K562 (cell line): ENCODE data around the gene PBX1. TPM values are rescaled to one million over a fixed set of nuclear protein-coding genes. Genes with fewer than 3 reads are reported as not detected.

Source experiments
- ATAC-seq: fragments of 200-7000 bp; cut with Tn5 transposase; 3 replicates; pipeline ENCODE4 v1.9.1; 2020; ENCODE audit warnings: moderate library complexity
- BruUV-seq: library from RNA; stranded (reverse); fragments of 400-500 nt; replicated peaks from 2 replicates; lab custom pipeline; 2021; lab: Mats Ljungman, UMichigan
- CTCF ChIA-PET: fragments of 300-600 bp; formaldehyde crosslinking; extraction: SDS; loops from one replicate; lab custom pipeline; 2021; ENCODE audit warnings: low intra/inter-chr PET ratio; lab: Yijun Ruan, JAX
- POLR2A ChIA-PET: fragments of 300-600, 350-650 bp; sonication (Branson Sonifier 250); formaldehyde crosslinking; extraction: SDS; loops from one replicate; lab custom pipeline; 2021; ENCODE audit warnings: antibody characterized with exemption, inconsistent platforms; lab: Yijun Ruan, JAX
- DNase-seq, 4 experiments: peaks; one replicate each; pipeline versions ENCODE4 v3.0.0 to v3.0.0-alpha.2; 2011 to 2018; ENCODE audit warnings: low spot score in 3 of 4, mixed read lengths in 3 of 4; ENCODE audit errors: extremely low read depth in 1 of 4
- FAIRE-seq: peaks from 2 replicates; lab custom pipeline; 2011; peaks lifted over from hg19 to GRCh38; lab: Jason Lieb, UNC
- H2AFZ ChIP-seq: 2 replicates; pipeline ENCODE4 v1.6.0; 2011; ENCODE audit warnings: low read depth, low read length, control low read depth, inconsistent platforms
- H3K27ac ChIP-seq: fragments of 200-600 bp; 3 replicates; pipeline ENCODE4 v1.8.0; 2011; ENCODE audit warnings: low read depth, mild to moderate bottlenecking, control low read depth, inconsistent platforms, low read length, moderate library complexity, mixed read lengths; ENCODE audit errors: extremely low read depth
- H3K27me3 ChIP-seq, 2 experiments: fragments of 300-600 bp in 1 of 2; 2 replicates in 1 of 2; 3 replicates in 1 of 2; pipeline versions ENCODE4 v1.6.0 to v1.8.0; 2011; ENCODE audit warnings: inconsistent platforms in 2 of 2, low read length in 2 of 2, mild to moderate bottlenecking in 1 of 2, mixed read lengths in 1 of 2, moderate library complexity in 1 of 2; ENCODE audit not compliant: control insufficient read depth in 2 of 2, insufficient read depth in 2 of 2
- H3K36me3 ChIP-seq: fragments of 300-600 bp; 3 replicates; pipeline ENCODE4 v1.8.0; 2011; ENCODE audit warnings: mild to moderate bottlenecking, low read length, inconsistent platforms; ENCODE audit not compliant: control insufficient read depth, insufficient read depth
- H3K4me1 ChIP-seq, 2 experiments: fragments of 200-600 bp in 1 of 2; replicated peaks in 1 of 2; 2 replicates in 1 of 2; 3 replicates in 1 of 2; pipeline versions ENCODE4 v1.5.1 to v1.8.0; 2011; ENCODE audit warnings: inconsistent platforms in 2 of 2, low read length in 2 of 2, mild to moderate bottlenecking in 1 of 2, mixed read lengths in 1 of 2, moderate library complexity in 1 of 2; ENCODE audit not compliant: control insufficient read depth in 2 of 2, insufficient read depth in 2 of 2
- H3K4me2 ChIP-seq: 2 replicates; pipeline ENCODE4 v1.6.1; 2011; ENCODE audit warnings: low read length, control low read depth, inconsistent platforms, mixed read lengths; ENCODE audit not compliant: insufficient read depth
- H3K4me3 ChIP-seq: fragments of 200-600 bp; sonication (generic), shearing (Covaris generic); 2 replicates; pipeline ENCODE4 v1.5.1; 2016; ENCODE audit warnings: control low read depth, inconsistent platforms
- H3K79me2 ChIP-seq: fragments of 200-600 bp; 3 replicates; pipeline ENCODE4 v1.8.0; 2011; ENCODE audit warnings: low read length, inconsistent platforms; ENCODE audit not compliant: control insufficient read depth, insufficient read depth
- H3K9ac ChIP-seq, 2 experiments: 2 replicates each; pipeline versions ENCODE4 v1.6.0 to v1.6.1; 2011; ENCODE audit warnings: low read depth in 2 of 2, low read length in 2 of 2, control low read depth in 1 of 2, inconsistent platforms in 1 of 2, mild to moderate bottlenecking in 1 of 2, mixed read lengths in 1 of 2; ENCODE audit not compliant: insufficient read depth in 1 of 2
- H3K9me1 ChIP-seq: one replicate; pipeline ENCODE4 v1.6.0; 2011; ENCODE audit warnings: inconsistent platforms, mild to moderate bottlenecking, low read length, moderate library complexity; ENCODE audit not compliant: control insufficient read depth, insufficient read depth
- H3K9me3 ChIP-seq: replicated peaks from 2 replicates; pipeline ENCODE4 v1.5.1; 2011; ENCODE audit warnings: low read depth, low read length, inconsistent platforms; ENCODE audit not compliant: control insufficient read depth, insufficient read depth
- H4K20me1 ChIP-seq: replicated peaks from 2 replicates; pipeline ENCODE4 v1.6.1; 2011; ENCODE audit warnings: low read length, inconsistent platforms, mixed read lengths; ENCODE audit not compliant: control insufficient read depth, insufficient read depth
- FOS ChIP-seq: IDR thresholded peaks from 3 replicates; pipeline ENCODE4 v1.6.1; 2011; ENCODE audit not compliant: insufficient read length; ENCODE audit errors: extremely low read depth
- HDGF ChIP-seq: fragments of 450-650 bp; IDR thresholded peaks from 2 replicates; pipeline ENCODE4 v1.6.1; 2016
- RB1 ChIP-seq: fragments of 450-650 bp; IDR thresholded peaks from 2 replicates; pipeline ENCODE4 v1.6.1; 2017; ENCODE audit warnings: low read depth, mild to moderate bottlenecking
- ZNF79 ChIP-seq: fragments of 250-450 bp; sonication (Bioruptor Pico); IDR thresholded peaks from 2 replicates; pipeline ENCODE4 v1.4.0; 2020; ENCODE audit warnings: low read depth, mild to moderate bottlenecking, moderate library complexity
- WGBS: fragments of 100-300 bp; shearing (Covaris generic); methylation state at CpG from one replicate; pipeline ENCODE4 v1.1.6; 2016; ENCODE audit warnings: low coverage, mixed read lengths; ENCODE audit not compliant: insufficient coverage; ENCODE audit errors: missing lambda C conversion rate; 5-methylcytosine and 5-hydroxymethylcytosine counted together
- in situ Hi-C: fragments of 300-500 bp; cut with MboI; formaldehyde crosslinking; loops from 4 replicates; pipeline ENCODE4 v1.15.0; 2018; ENCODE audit warnings: inconsistent platforms, mixed read lengths
- intact Hi-C: fragments of 100-400 bp; cut with micrococcal nuclease; formaldehyde crosslinking; loops from 2 replicates; pipeline ENCODE4 v1.14.2; 2022
- polyA plus RNA-seq, 8 experiments: library from polyadenylated mRNA; depleted of rRNA in 4 of 8; stranded (reverse) in 5 of 8; unstranded in 3 of 8; fragments of >200 nt; fragmentation: Nextera tagmentation in 2 of 8; fragmentation: Illumina TruSeq in 1 of 8; extraction: Ambion mirVana in 2 of 8; extraction: Trizol in 1 of 8; gene quantifications; 2 replicates each; pipeline versions ENCODE4 v1.2.1 to v1.2.3, GENCODE V29; 2011 to 2014; ENCODE audit warnings: inconsistent platforms in 1 of 8, missing spikeins in 1 of 8
- total RNA-seq, 7 experiments: library from RNA; depleted of rRNA in 6 of 7; stranded (reverse); fragments of >200 nt in 6 of 7; fragmentation: Illumina TruSeq in 2 of 7; extraction: Trizol in 2 of 7; gene quantifications; 2 replicates each; pipeline versions ENCODE4 v1.2.1 to v1.2.3, GENCODE V29; 2011 to 2021; ENCODE audit warnings: low replicate concordance in 1 of 7
- TF ChIP-seq, protein P1 (sequence below): sonication (generic); formaldehyde crosslinking; IDR thresholded peaks from 2 replicates; pipeline ENCODE4 v1.8.1; 2023; ENCODE audit warnings: mild to moderate bottlenecking, missing genetic modification reagents
- TF ChIP-seq, protein P2 (sequence below): fragments of 450-650 bp; IDR thresholded peaks from 2 replicates; pipeline ENCODE4 v1.6.1; 2016
- TF ChIP-seq, protein P3 (sequence below): sonication (generic); IDR thresholded peaks from 2 replicates; pipeline ENCODE4 v1.6.1; 2016

Gene PBX1
- total and polyA plus RNA-seq, 9 of the 15 experiments (the other 6 are each of a cell fraction or from before 2014, with no cell fraction given) = 0.03 to 0.62 (median 0.17) TPM

DNA sequence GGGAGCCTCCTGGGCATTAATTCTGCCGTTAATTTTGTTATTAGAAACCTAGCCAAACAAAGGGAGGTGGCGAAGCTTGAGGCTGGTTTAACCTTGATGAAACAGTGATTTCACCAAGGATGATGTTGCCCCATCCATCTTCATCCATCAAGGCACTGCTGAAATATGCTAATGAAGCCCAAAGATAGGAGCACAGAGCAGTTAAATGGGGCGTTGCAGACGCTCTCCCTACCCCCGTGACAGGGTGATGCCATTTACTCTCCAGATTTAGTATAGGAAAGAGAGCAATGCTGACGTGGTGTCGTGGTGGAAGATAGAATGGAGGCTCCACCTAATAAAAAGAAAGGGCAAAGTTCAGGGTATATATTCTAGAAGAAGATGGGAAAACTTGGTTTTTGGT is 84.0 kb downstream of the PBX1 start:
- H3K4me1 ChIP-seq = no peaks in the 10 kb centered on the region
- POLR2A ChIA-PET = no interaction called here

More for the DNA sequence above, 84.0 kb downstream of the PBX1 start:
- H4K20me1 ChIP-seq = no peaks in the 10 kb centered on the region
- H3K27ac ChIP-seq = no peak overlapping the region
- no peak for TF ChIP-seq ZNF79 (CRISPR knock-in tag)
- TF ChIP-seq HDGF = no peak
- TF ChIP-seq, protein P1, sequence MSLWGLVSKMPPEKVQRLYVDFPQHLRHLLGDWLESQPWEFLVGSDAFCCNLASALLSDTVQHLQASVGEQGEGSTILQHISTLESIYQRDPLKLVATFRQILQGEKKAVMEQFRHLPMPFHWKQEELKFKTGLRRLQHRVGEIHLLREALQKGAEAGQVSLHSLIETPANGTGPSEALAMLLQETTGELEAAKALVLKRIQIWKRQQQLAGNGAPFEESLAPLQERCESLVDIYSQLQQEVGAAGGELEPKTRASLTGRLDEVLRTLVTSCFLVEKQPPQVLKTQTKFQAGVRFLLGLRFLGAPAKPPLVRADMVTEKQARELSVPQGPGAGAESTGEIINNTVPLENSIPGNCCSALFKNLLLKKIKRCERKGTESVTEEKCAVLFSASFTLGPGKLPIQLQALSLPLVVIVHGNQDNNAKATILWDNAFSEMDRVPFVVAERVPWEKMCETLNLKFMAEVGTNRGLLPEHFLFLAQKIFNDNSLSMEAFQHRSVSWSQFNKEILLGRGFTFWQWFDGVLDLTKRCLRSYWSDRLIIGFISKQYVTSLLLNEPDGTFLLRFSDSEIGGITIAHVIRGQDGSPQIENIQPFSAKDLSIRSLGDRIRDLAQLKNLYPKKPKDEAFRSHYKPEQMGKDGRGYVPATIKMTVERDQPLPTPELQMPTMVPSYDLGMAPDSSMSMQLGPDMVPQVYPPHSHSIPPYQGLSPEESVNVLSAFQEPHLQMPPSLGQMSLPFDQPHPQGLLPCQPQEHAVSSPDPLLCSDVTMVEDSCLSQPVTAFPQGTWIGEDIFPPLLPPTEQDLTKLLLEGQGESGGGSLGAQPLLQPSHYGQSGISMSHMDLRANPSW (CRISPR knock-in tag) = no peak
- TF ChIP-seq, protein P2, sequence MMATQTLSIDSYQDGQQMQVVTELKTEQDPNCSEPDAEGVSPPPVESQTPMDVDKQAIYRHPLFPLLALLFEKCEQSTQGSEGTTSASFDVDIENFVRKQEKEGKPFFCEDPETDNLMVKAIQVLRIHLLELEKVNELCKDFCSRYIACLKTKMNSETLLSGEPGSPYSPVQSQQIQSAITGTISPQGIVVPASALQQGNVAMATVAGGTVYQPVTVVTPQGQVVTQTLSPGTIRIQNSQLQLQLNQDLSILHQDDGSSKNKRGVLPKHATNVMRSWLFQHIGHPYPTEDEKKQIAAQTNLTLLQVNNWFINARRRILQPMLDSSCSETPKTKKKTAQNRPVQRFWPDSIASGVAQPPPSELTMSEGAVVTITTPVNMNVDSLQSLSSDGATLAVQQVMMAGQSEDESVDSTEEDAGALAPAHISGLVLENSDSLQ = no peak
- TF ChIP-seq FOS = no peak
- TF ChIP-seq RB1 = no peak
- TF ChIP-seq, protein P3, sequence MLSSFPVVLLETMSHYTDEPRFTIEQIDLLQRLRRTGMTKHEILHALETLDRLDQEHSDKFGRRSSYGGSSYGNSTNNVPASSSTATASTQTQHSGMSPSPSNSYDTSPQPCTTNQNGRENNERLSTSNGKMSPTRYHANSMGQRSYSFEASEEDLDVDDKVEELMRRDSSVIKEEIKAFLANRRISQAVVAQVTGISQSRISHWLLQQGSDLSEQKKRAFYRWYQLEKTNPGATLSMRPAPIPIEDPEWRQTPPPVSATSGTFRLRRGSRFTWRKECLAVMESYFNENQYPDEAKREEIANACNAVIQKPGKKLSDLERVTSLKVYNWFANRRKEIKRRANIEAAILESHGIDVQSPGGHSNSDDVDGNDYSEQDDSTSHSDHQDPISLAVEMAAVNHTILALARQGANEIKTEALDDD = no peak
- peaks cover 10 to 18% of the 10 kb centered on the region in 2 experiments; a peak in 3 of 5 replicates for H3K27me3 ChIP-seq
- no peak overlapping the region for H3K9ac ChIP-seq
- 2% methylated on average over 7 of the region's 7 CpGs for WGBS
- in situ Hi-C loops = no loop called here
- intact Hi-C loops = no loop called here
- no peaks in the 10 kb centered on the region for H3K36me3 ChIP-seq
- H3K9me3 ChIP-seq = no peaks in the 10 kb centered on the region
- no peak overlapping the region for H3K4me3 ChIP-seq
- DNase-seq = no peak
- ATAC-seq = no peak
- no peaks in the 10 kb centered on the region for H3K79me2 ChIP-seq
- FAIRE-seq = no peak
- no TSS peak for BruUV-seq
- H2AFZ ChIP-seq = no peak overlapping the region
- no peak overlapping the region for H3K4me2 ChIP-seq
- CTCF ChIA-PET = no interaction called here
- no peaks in the 10 kb centered on the region for H3K9me1 ChIP-seq
